Lower leg skin (tissue), 3 donors: ENCODE data around the gene MACROH2A2.

Source experiments
- CTCF ChIP-seq, 3 donors: fragments of 450-650 bp; IDR thresholded peaks; one replicate each; pipeline ENCODE4 v1.5.1; 2016; ENCODE audit warnings: antibody characterized with exemption in 3 of 3, mild to moderate bottlenecking in 3 of 3, moderate library complexity in 2 of 3
- POLR2A ChIP-seq, 2 donors: fragments of 450-650 bp; IDR thresholded peaks; one replicate each; pipeline ENCODE4 v1.6.1; 2016 to 2017; ENCODE audit warnings: antibody characterized with exemption in 2 of 2, mild to moderate bottlenecking in 1 of 2, moderate library complexity in 1 of 2

DNA sequence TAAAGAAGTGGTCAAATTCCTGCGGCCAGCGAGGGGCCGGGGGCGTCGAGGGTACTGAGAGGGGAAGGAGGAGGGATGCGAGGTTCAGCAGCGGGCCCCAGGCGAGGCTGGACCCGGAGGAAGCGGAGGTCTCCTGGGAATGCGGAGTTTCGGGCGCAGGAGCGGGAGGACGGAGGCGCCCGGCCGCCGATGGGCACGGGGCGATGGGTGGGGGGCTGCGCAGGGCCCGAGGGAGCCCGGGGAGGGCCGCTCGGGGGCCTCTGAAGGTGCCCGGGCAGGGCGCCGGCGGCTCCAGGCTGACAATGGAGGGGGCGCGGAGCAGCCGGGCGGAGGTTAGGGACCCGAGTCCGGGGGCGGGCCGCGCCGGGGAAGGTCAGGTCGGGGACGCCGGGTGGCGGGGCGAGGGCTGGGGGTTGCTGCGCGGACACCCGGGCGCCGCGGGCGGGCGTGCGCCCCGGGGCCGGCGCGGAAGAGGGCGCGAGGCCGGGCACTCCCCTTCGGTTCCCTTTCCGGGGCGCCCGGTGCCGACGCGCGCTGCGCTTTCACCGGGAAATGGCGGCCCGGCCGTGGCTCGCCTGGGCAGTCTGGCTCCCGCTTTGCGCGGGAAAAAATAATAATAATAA is 683 bp downstream of the MACROH2A2 start:
- TF ChIP-seq CTCF (IDR thresholded peaks at IDR 0.05) = no peak
- no peak for TF ChIP-seq POLR2A (IDR thresholded peaks at IDR 0.05)
